Esophagus muscularis mucosa (tissue), 4 donors: ENCODE measurements around the gene RNGTT.

Experiments
- CTCF ChIP-seq, 3 experiments: fragments of 200-600 bp in 2 of 3; fragments of 450-650 bp in 1 of 3; sonication (generic) in 2 of 3; IDR thresholded peaks; one replicate each; pipeline ENCODE4 v1.5.1; 2017 to 2019; ENCODE audit warnings: antibody characterized with exemption in 3 of 3, mild to moderate bottlenecking in 2 of 3, moderate library complexity in 1 of 3
- EP300 ChIP-seq: sonication (generic); formaldehyde crosslinking; IDR thresholded peaks from one replicate; pipeline ENCODE4 v1.6.1; 2017; ENCODE audit warnings: antibody characterized with exemption
- POLR2A ChIP-seq: fragments of 450-650 bp; IDR thresholded peaks from one replicate; pipeline ENCODE4 v1.6.1; 2017; ENCODE audit warnings: antibody characterized with exemption, moderate library complexity, mild to moderate bottlenecking, low read depth
- POLR2AphosphoS5 ChIP-seq, 2 donors: sonication (generic); formaldehyde crosslinking; IDR thresholded peaks; one replicate each; pipeline ENCODE4 v1.6.1; 2017; ENCODE audit warnings: antibody characterized with exemption in 2 of 2

DNA sequence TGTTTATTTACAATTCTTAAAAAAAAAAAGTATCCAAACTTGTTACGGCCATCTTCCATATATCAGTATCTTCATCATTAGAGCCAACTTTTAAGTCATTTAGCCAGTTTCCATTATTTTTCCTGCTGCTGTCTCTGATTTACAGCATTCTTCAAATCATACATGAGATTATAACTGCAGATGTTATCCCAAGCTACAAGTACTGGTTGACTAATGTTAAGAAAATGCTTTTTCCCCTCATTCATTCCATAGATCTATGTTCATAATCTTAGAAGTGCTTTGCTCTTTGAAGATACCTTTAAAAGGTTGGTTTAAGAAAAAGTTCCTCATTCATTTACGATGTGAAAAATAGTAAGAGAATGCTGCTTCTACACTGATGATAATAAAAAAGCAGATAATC lies 158.7 kb downstream of the RNGTT start:
- TF ChIP-seq POLR2AphosphoS5 (IDR thresholded peaks at IDR 0.05) (no peak), CTCF (IDR thresholded peaks at IDR 0.05) (no peak), POLR2A (no peak), EP300 (no peak)
